GM12891 (cell line): ENCODE measurements around the gene ARMH3.

ENCODE experiments used
- POLR2A ChIP-seq: IDR thresholded peaks from 2 replicates; pipeline ENCODE4 v1.6.1; 2011; ENCODE audit warnings: low read depth, low read length, control low read depth
- POLR2AphosphoS5 ChIP-seq: IDR thresholded peaks from 2 replicates; pipeline ENCODE4 v1.6.1; 2011; ENCODE audit warnings: low read depth, low read length, control low read depth
- TAF1 ChIP-seq: IDR thresholded peaks from 2 replicates; pipeline ENCODE4 v1.6.1; 2011; ENCODE audit warnings: low read depth, low read length, control low read depth

GRCh38 chr10:101826852-101827434, 229.0 kb downstream of the ARMH3 start:
- TF ChIP-seq POLR2AphosphoS5: no peak
- TF ChIP-seq POLR2A: no peak
- no peak for TF ChIP-seq TAF1
